ENCODE data around the gene FAXC. TPM values are rescaled to one million over a fixed set of nuclear protein-coding genes. Genes with fewer than 3 reads are reported as not detected.

Gene FAXC
- 6.3 to 8.8 TPM (median 6.8 TPM) in 5 replicates for total RNA-seq (2022; extraction: Qiagen RNA extraction; ENCODE audit: low read depth)

DNA sequence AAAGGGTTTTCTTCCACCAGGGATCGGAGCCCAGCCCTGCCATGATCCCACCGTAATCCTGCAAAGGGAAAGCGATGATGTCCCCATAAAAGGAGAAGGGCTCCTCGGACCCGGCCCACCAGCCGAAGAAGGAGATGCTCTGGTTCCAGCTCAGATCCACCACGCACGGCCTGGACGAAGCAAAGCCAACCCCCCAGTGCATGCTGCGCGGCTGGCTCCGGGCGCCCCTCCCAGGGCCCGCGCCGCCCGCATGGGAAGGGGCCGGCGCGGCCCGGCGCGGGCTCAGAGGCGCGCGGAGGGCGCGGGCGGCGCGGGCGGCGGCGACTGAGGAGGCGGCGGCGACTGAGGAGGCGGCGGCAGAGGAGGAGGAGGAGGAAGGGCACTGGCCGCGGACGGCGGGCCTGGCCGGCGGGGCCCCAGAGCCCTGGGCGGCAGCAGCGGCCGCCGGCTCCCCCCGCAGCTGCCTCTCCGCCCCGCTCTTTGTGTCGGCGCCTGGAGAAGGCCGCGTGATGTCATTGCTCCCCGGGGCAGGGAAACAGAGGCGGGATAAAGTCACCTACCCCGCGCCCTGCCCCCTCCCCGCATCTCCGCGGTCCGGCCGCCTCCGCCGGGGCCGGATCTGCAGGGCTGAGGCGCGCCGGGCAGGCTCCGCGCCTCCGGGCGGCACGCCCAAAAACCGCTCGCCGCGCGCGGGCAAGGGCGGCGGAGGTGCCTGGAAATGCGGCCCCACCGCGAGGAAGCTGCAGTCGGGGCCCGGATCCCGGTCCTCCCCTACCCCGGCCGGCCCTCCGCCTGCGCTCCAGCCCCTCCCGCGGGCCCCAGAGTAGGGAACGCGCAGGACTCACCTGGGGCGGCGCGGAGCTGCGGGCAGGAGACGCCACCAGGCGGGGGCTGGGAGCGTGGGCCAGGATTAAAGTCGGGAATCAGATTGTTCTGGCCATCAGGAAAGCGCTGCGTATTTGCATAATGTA lies at the start of gene FAXC:
Gene FAXC (minus strand): TSS at position 504 of the 971 bp plus-strand sequence. CDS start 302 bp downstream, at position 202.

GRCh38 chr6:99393698-99394531 lies 44.4 kb upstream of the FAXC start, which contains the start of gene COQ3:
COQ3 (minus strand) TSS chr6:99394195; CDS start chr6:99394179, 16 bp downstream.

Other genes starting within 250 kb of the FAXC start
- 9.8 to 12.4 TPM (median 10.9 TPM) in 5 replicates for gene COQ3, start 44.5 kb upstream of the FAXC start, total RNA-seq (2022; extraction: Qiagen RNA extraction; ENCODE audit: low read depth)
- 25.0 to 32.0 TPM (median 29.7 TPM) in 5 replicates for gene PNISR, start 75.6 kb upstream of the FAXC start, total RNA-seq (2022; extraction: Qiagen RNA extraction; ENCODE audit: low read depth)
- gene USP45, start 165.7 kb upstream of the FAXC start, total RNA-seq (2022; extraction: Qiagen RNA extraction; ENCODE audit: low read depth): 4.2 to 6.7 TPM (median 5.7 TPM) in 5 replicates
- 28.2 to 37.1 TPM (median 35.6 TPM) in 5 replicates for gene CCNC, start 219.0 kb upstream of the FAXC start, total RNA-seq (2022; extraction: Qiagen RNA extraction; ENCODE audit: low read depth)